H1 (cell line): Measurements from ENCODE around the gene ROBO2. TPM values are rescaled to one million over a fixed set of nuclear protein-coding genes. Genes with fewer than 3 reads are reported as not detected.

ENCODE experiments used
- CTCF ChIA-PET: fragments of 300-600 bp; sonication (Branson Sonifier 250); formaldehyde crosslinking; loops from one replicate; lab custom pipeline; 2021; ENCODE audit not compliant: partially characterized antibody; lab: Charles Lee
- POLR2A ChIA-PET: fragments of 300-600 bp; sonication (Branson Sonifier 250); formaldehyde crosslinking; loops from one replicate; lab custom pipeline; 2021; ENCODE audit warnings: inconsistent platforms; ENCODE audit not compliant: partially characterized antibody; lab: Charles Lee
- DNase-seq, 2 experiments: peaks; one replicate each; pipeline versions ENCODE4 v3.0.0 to v3.0.0-alpha.2; 2010 to 2022; ENCODE audit warnings: low spot score in 2 of 2, low read depth in 1 of 2, mixed read lengths in 1 of 2
- FAIRE-seq: peaks from 2 replicates; lab custom pipeline; 2011; peaks lifted over from hg19 to GRCh38; lab: Jason Lieb, UNC
- H2AFZ ChIP-seq: 2 replicates; pipeline ENCODE4 v1.8.1; 2012; ENCODE audit warnings: low read length, inconsistent platforms
- H2AK5ac ChIP-seq: 2 replicates; pipeline ENCODE4 v1.6.1; 2013; ENCODE audit warnings: low read depth, low read length
- H2BK120ac ChIP-seq: replicated peaks from 2 replicates; pipeline ENCODE3; 2013; ENCODE audit warnings: low read depth, low read length, inconsistent platforms
- H2BK12ac ChIP-seq: 2 replicates; pipeline ENCODE4 v1.6.1; 2013; ENCODE audit warnings: low read depth, low read length
- H2BK15ac ChIP-seq: 2 replicates; pipeline ENCODE4 v1.6.1; 2013; ENCODE audit warnings: low read length
- H2BK20ac ChIP-seq: 2 replicates; pipeline ENCODE4 v1.6.1; 2013; ENCODE audit warnings: low read length
- H2BK5ac ChIP-seq: 2 replicates; pipeline ENCODE4 v1.6.1; 2013; ENCODE audit warnings: low read depth, low read length
- H3K14ac ChIP-seq: 2 replicates; pipeline ENCODE4 v1.6.1; 2013; ENCODE audit warnings: inconsistent platforms; ENCODE audit not compliant: insufficient read length
- H3K18ac ChIP-seq: 2 replicates; pipeline ENCODE4 v1.6.1; 2013; ENCODE audit warnings: low read length; ENCODE audit errors: extremely low read depth
- H3K23ac ChIP-seq: 2 replicates; pipeline ENCODE4 v1.6.1; 2013; ENCODE audit warnings: inconsistent platforms; ENCODE audit not compliant: insufficient read length
- H3K23me2 ChIP-seq: 2 replicates; pipeline ENCODE4 v1.6.1; 2013; ENCODE audit warnings: low read depth, low read length
- H3K27ac ChIP-seq: 2 replicates; pipeline ENCODE4 v1.6.1; 2011; ENCODE audit warnings: low read depth, low read length, inconsistent platforms
- H3K27me3 ChIP-seq, 4 experiments: replicated peaks in 1 of 4; 1 replicate in 1 of 4; 2 replicates in 3 of 4; pipeline versions ENCODE4 v1.6.1 to v1.8.1; 2011 to 2013; ENCODE audit warnings: low read length in 3 of 4, mild to moderate bottlenecking in 3 of 4, inconsistent platforms in 2 of 4, mixed read lengths in 2 of 4, moderate library complexity in 1 of 4; ENCODE audit not compliant: control insufficient read depth in 3 of 4, insufficient read depth in 3 of 4; ENCODE audit errors: extremely low read depth in 1 of 4
- H3K36me3 ChIP-seq, 4 experiments: 2 replicates each; pipeline versions ENCODE4 v1.6.1 to v1.8.1; 2011 to 2013; ENCODE audit warnings: mild to moderate bottlenecking in 4 of 4, low read length in 3 of 4, moderate library complexity in 2 of 4, control low read depth in 1 of 4, inconsistent platforms in 1 of 4; ENCODE audit not compliant: insufficient read depth in 4 of 4, control insufficient read depth in 2 of 4
- H3K4ac ChIP-seq: replicated peaks from 2 replicates; pipeline ENCODE3; 2013; ENCODE audit warnings: low read length, low read depth, mixed read lengths, inconsistent platforms; ENCODE audit not compliant: insufficient read length
- H3K4me1 ChIP-seq, 4 experiments: replicated peaks in 1 of 4; 1 replicate in 1 of 4; 2 replicates in 3 of 4; pipeline versions ENCODE4 v1.6.1 to v1.8.1; 2011 to 2013; ENCODE audit warnings: low read length in 3 of 4, inconsistent platforms in 2 of 4, mixed read lengths in 1 of 4; ENCODE audit not compliant: insufficient read depth in 4 of 4, control insufficient read depth in 3 of 4
- H3K4me2 ChIP-seq, 2 experiments: 2 replicates each; pipeline versions ENCODE4 v1.6.1 to v1.8.1; 2011 to 2013; ENCODE audit warnings: low read depth in 2 of 2, low read length in 2 of 2, control low read depth in 1 of 2, inconsistent platforms in 1 of 2, mild to moderate bottlenecking in 1 of 2; ENCODE audit not compliant: insufficient read depth in 1 of 2
- H3K4me3 ChIP-seq, 4 experiments: fragments of 200-600, 300-600 bp in 1 of 4; sonication (generic), shearing (Covaris generic), sonication (Bioruptor Twin) in 1 of 4; 2 replicates each; pipeline versions ENCODE4 v1.5.1 to v1.8.1; 2011 to 2016; ENCODE audit warnings: low read length in 4 of 4, low read depth in 3 of 4, control low read depth in 2 of 4, inconsistent platforms in 2 of 4, mild to moderate bottlenecking in 2 of 4, mixed read lengths in 1 of 4, moderate library complexity in 1 of 4; ENCODE audit not compliant: insufficient read depth in 2 of 4; ENCODE audit errors: extremely low read depth in 1 of 4
- H3K56ac ChIP-seq: replicated peaks from 2 replicates; pipeline ENCODE3; 2013; ENCODE audit warnings: low read depth, mild to moderate bottlenecking, mixed read lengths, low read length, inconsistent platforms; ENCODE audit not compliant: insufficient read length
- H3K79me1 ChIP-seq: 2 replicates; pipeline ENCODE4 v1.6.1; 2013; ENCODE audit warnings: low read depth, low read length, control low read depth
- H3K79me2 ChIP-seq, 2 experiments: 2 replicates each; pipeline versions ENCODE4 v1.6.1 to v1.8.1; 2012 to 2013; ENCODE audit warnings: low read length in 2 of 2, mild to moderate bottlenecking in 2 of 2, inconsistent platforms in 1 of 2; ENCODE audit not compliant: insufficient read depth in 2 of 2, control insufficient read depth in 1 of 2
- H3K9ac ChIP-seq, 4 experiments: replicated peaks in 1 of 4; 1 replicate in 1 of 4; 2 replicates in 3 of 4; pipeline versions ENCODE4 v1.6.1 to v1.8.1; 2011 to 2013; ENCODE audit warnings: low read depth in 3 of 4, low read length in 3 of 4, control low read depth in 2 of 4, mild to moderate bottlenecking in 2 of 4, moderate library complexity in 2 of 4, inconsistent platforms in 1 of 4; ENCODE audit errors: extremely low read depth in 1 of 4
- H3K9me3 ChIP-seq, 2 experiments: 2 replicates each; pipeline versions ENCODE4 v1.6.1 to v1.8.1; 2012 to 2013; ENCODE audit warnings: mild to moderate bottlenecking in 2 of 2, moderate library complexity in 2 of 2, control low read depth in 1 of 2, inconsistent platforms in 1 of 2, low read depth in 1 of 2, low read length in 1 of 2, mixed read lengths in 1 of 2; ENCODE audit not compliant: insufficient read depth in 2 of 2
- H4K20me1 ChIP-seq, 2 experiments: replicated peaks in 1 of 2; 2 replicates each; pipeline versions ENCODE3 to v1.8.1; 2011 to 2013; ENCODE audit warnings: inconsistent platforms in 2 of 2, low read length in 2 of 2, mild to moderate bottlenecking in 1 of 2; ENCODE audit not compliant: insufficient read depth in 2 of 2, control insufficient read depth in 1 of 2
- H4K5ac ChIP-seq: 2 replicates; pipeline ENCODE4 v1.6.1; 2013; ENCODE audit warnings: low read length, low read depth, mixed read lengths, inconsistent platforms; ENCODE audit not compliant: insufficient read length
- H4K8ac ChIP-seq: 2 replicates; pipeline ENCODE4 v1.8.0; 2013; ENCODE audit warnings: mild to moderate bottlenecking, moderate library complexity, low read length, inconsistent platforms; ENCODE audit not compliant: insufficient read depth; ENCODE audit errors: extremely low read depth
- H4K91ac ChIP-seq: replicated peaks from 2 replicates; pipeline ENCODE3; 2013; ENCODE audit warnings: low read length, mixed read lengths, inconsistent platforms; ENCODE audit not compliant: insufficient read length
- E2F6 ChIP-seq: IDR thresholded peaks from 2 replicates; pipeline ENCODE4 v1.6.1; 2012; ENCODE audit warnings: inconsistent platforms
- NRF1 ChIP-seq: IDR thresholded peaks from 2 replicates; pipeline ENCODE4 v1.6.1; 2011; ENCODE audit warnings: mild to moderate bottlenecking, low read depth, low read length, improper control_type of control experiment
- WGBS, 2 experiments: shearing (Covaris generic) in 1 of 2; methylation state at CpG; one replicate each; pipeline versions ENCODE4 v1.1.6 to v1.1.7; 2013 to 2015; ENCODE audit warnings: low lambda C conversion rate in 2 of 2, mixed read lengths in 2 of 2, inconsistent platforms in 1 of 2, low coverage in 1 of 2, missing lambda C conversion rate in 1 of 2; ENCODE audit not compliant: insufficient replicate concordance in 2 of 2, insufficient coverage in 1 of 2, insufficient read length in 1 of 2; ENCODE audit errors: extremely low coverage in 1 of 2, missing lambda C conversion rate in 1 of 2; 5-methylcytosine and 5-hydroxymethylcytosine counted together
- polyA plus RNA-seq, 7 experiments: library from polyadenylated mRNA; depleted of rRNA in 3 of 7; stranded (reverse) in 5 of 7; unstranded in 2 of 7; fragments of >200 nt in 5 of 7; fragments of 200-250 nt in 2 of 7; gene quantifications; 1 replicate in 5 of 7; 2 replicates in 1 of 7; 4 replicates in 1 of 7; pipeline versions ENCODE4 v1.2.1 to v1.2.3, GENCODE V29; 2011 to 2013; ENCODE audit warnings: missing spikeins in 2 of 7, mixed read lengths in 2 of 7
- total RNA-seq: library from RNA; stranded (reverse); fragmentation: NEBNext Ultra II Directional; extraction: Animal tissue kit (Norgen Biotek cat#: 25700); gene quantifications from 2 replicates; pipeline ENCODE4 v1.2.1, GENCODE V29; 2021

Gene ROBO2
- total and polyA plus RNA-seq, 2 of the 8 experiments (the other 6 are each of a cell fraction or from before 2014, with no cell fraction given): 1.5 to 2.9 TPM

GRCh38 chr3:77329116-77329515 is 289.2 kb downstream of the ROBO2 start:
- no peaks in the 10 kb centered on the region for H3K79me2 ChIP-seq
- no peaks in the 10 kb centered on the region for H4K20me1 ChIP-seq
- no peak overlapping the region for H2BK20ac ChIP-seq
- H3K14ac ChIP-seq: no peak overlapping the region
- H3K4me1 ChIP-seq: no peaks in the 10 kb centered on the region
- H3K27ac ChIP-seq: no peak overlapping the region
- FAIRE-seq (no peak), DNase-seq (no peak)
- POLR2A ChIA-PET: no interaction called here
- H4K91ac ChIP-seq: no peak overlapping the region
- WGBS, 2 experiments: 85% methylated on average over 4 of the region's 4 CpGs; no CpG with 5 or more reads in 1 of the 2 experiments
- CTCF ChIA-PET: interaction anchor here (1.5 to 2.0 kb wide), 2 partner anchors 8 to 9 kb away, joined by 4 to 16 read pairs; no protein-coding TSS in a partner anchor
- H3K23ac ChIP-seq: no peak overlapping the region
- no peak overlapping the region for H3K4ac ChIP-seq
- no peaks in the 10 kb centered on the region for H3K27me3 ChIP-seq
- no peak overlapping the region for H2BK12ac ChIP-seq
- no peak overlapping the region for H2BK120ac ChIP-seq
- no peak overlapping the region for H3K9ac ChIP-seq
- no peaks in the 10 kb centered on the region for H3K9me3 ChIP-seq
- no peaks in the 10 kb centered on the region for H3K23me2 ChIP-seq
- no peaks in the 10 kb centered on the region for H3K36me3 ChIP-seq
- no peak overlapping the region for H2BK15ac ChIP-seq
- H2AFZ ChIP-seq: no peak overlapping the region
- H4K8ac ChIP-seq: no peak overlapping the region
- H3K4me3 ChIP-seq: no peak overlapping the region
- H3K4me2 ChIP-seq: no peak overlapping the region
- H3K79me1 ChIP-seq: no peaks in the 10 kb centered on the region
- H4K5ac ChIP-seq: no peak overlapping the region
- no peak overlapping the region for H3K56ac ChIP-seq
- no peak overlapping the region for H2AK5ac ChIP-seq
- no peak overlapping the region for H3K18ac ChIP-seq
- no peak overlapping the region for H2BK5ac ChIP-seq
- TF ChIP-seq E2F6 (no peak), NRF1 (no peak)
